Stimulated activated CD4-positive, alpha-beta T cell treated with anti-CD3 and anti-CD28 coated beads, Interleukin-2, amount 100 ng/mL, for 24 hours (primary cell): ENCODE data around the gene ZNF605.
"Not testable (repeated sequence)": the region's sequence is repeated elsewhere in the genome, so short reads cannot be mapped to it uniquely, and the experiment has no call there.

Source experiments
- DNase-seq, 2 donors: peaks; one replicate each; pipeline ENCODE4 v3.0.0-alpha.2; 2020

ZNF605 gene

DNA sequence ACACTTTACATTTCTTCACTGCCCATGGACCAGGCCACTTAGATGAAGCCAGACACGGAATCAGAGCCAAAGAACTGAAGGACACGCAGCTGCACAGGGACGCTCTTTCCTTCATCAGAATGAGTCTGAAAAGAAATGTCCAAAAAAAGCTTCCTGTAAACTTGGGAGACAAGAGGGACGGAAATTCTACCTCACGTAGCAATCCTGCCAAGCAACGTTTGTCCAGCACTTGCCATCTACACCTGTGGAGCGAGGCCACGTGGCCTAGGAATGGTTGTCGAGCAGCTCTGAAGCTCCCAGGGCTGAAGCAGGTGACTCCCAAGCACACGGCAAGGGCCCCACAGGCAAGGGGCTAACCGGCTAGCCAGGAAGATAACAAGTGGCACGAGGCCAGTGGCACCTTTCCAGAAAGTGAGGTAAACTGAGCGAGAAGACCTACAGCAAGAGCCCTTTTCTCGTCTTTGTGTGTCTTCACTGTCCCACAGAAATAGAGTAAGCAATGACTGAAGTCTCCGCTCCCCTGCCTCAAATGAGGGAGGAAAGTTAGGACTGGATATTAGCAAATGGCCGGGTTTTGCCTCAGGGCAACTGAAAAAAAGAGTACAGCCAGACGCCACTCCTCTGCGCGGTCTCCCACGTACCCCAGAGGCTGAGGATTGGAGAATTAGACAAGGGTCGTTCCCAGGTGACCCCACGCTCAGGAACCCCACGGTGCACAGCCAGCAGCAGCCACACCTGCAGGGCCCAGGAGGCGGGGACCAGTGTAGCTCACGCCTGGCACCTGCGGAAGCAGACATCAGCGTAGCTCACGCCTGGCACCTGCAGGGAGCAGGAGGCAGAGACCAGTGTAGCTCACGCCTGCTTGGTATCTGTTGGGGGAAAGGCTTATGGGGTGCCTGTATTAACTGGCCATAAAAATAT, 7.7 kb downstream of the ZNF605 start:
- DNase-seq = no peak

DNA sequence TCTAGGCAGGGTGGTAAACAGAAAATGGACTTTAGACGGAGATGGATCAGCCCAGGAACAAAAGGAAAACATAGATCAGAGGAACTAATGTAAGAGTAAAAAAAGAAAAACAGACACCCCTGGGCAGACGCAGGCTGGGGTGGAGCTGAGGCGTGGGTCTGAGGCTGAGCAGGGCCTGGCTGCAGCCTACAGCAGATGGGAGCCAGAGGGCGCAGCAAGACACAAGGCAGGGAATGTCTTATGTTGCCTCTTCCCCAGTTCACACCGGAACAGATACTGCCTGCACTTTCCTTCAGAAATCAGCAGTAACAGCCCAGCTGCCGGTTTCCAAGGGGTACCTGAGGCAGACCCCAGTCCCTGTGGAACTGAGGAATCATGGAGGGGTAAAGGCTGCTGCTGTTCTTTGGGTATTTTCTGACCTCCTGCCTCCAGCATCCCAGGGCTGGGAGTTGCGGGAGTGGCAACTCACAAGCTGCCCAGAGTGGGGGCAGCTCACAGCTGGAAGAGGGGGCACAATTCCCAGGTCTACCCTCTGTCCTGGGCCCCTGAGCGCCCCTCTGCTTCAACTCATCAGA, 9.8 kb downstream of the ZNF605 start:
- no peak for DNase-seq

DNA sequence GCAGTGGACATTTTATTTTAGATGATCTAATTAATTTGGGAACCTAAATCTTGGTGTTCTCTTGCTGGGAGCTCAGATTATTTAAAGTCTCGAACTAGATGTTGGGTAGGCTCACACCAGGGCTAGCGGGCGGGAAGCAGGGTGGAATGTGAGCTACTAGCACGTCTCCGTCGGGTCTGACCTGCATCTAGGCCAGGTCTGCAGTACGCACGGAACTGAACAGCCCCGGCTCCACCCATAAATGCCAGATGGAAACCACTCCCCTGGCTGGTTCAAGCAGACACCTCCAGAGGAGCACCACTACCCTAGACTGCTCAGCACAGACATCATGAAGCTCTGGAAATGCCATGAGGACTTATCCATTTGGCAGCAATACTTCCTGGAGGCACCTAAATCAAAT, 10.3 kb downstream of the ZNF605 start:
- DNase-seq = no peak

DNA sequence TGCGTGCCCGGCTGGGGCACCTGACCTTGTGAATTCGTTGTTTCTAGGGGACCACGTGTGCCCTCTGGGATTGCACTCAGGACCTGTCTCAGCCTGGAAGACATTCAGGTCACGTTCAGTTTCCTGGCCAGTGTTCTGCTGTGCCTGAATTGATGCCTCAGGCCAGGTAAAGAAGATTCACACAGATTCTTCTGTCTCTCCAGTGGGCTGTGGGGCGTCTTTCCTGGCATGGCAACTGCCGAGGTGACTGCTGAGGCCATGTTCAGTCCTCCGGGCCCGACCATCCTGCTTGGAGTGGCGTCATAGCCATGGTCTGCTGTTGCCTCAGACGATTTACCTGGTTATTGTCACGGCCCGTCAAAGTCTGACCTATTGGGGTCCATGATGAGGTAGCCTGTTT, 13.5 kb downstream of the ZNF605 start:
- no peak for DNase-seq

DNA sequence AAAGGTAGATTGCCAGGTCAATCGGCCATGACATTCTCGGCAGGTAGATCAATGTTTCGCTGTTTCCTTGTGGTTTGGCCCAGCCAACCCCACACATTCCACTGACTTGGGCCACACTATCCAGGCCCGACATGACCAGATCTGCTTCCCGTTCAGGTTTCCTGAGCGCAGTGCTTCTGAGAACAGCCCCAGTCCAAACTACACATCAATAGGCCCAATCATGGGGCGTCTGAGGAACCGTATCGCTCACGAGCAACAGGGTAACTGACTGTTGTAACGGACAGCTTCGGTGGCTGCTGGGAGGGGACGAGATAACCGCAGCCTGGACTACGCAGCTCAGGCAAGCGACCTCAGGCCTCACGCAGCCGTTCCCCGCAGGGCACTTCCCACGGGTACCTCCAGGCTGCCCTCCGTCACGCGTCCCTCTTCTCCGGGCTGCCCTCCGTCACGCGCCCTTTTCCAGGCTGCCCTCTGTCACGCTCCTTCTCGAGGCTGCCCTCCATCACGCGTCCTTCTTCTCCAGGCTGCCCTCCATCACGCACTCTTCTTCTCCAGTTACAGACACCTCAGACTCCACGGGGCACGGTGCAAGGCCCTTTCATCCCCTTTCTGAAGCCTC, 14.7 kb downstream of the ZNF605 start:
- DNase-seq = no peak

DNA sequence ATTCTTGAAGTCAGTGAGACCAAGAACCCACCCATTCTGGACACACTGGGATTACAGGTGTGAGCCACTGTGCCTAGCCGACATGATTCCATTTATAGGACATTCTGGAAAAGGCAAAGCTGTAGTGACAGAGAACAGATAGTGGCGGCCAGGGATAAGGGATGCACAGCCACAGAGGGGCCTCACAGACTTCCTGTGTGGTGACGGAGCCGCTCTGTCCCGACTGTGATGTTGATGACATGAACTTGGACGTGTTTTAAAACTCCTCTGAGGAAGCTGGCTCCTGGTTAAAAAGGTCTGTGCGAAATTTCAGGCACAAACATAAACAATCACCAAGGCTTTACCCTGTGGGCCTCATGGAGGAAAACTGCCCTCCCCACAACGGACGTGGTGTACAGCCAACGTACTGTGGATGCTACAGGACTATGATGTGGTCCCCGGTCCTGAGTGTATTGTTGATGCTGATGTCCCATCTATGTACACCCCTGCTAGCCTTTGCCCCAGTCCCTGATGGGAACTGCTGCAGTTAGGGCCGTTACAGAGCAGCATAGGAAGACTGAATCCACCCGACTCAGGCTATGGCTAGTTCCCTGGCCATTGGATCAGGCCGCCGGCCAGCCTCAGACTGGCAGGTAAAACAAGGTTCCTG, 15.9 kb downstream of the ZNF605 start:
- DNase-seq = no peak

DNA sequence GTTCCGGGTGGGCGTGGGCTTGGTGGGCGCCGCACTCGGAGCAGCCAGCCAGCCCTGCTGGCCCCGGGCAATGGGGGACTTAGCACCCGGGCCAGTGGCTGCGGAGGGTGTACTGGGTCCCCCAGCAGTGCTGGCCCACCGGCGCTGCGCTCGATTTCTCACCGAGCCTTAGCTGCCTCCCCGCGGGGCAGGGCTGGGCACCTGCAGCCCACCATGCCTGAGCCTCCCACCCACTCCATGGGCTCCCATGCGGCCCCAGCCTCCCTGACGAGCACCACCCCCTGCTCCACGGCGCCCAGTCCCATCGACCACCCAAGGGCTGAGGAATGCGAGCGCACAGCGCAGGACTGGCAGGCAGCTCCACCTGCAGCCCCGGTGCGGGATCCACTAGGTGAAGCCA, 17.3 kb downstream of the ZNF605 start:
- DNase-seq = not testable (repeated sequence)

DNA sequence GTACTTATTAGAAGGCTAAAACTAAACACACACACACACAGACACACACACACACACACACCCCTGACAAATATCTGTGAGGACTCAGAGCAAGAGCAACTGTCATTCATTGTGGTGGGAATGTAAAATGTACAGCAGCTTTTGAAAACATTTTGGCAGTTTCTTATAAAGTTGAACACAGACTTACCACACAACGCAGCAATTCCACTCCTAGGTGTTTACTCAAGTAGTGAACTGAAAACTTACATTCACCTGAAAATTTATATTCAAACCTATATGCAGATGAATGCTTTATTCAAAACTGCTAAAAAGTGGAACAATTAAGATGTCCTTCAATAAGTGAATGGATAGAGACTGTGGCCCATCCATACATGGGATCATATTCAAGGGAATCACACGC, 18.6 kb downstream of the ZNF605 start:
- DNase-seq = no peak

DNA sequence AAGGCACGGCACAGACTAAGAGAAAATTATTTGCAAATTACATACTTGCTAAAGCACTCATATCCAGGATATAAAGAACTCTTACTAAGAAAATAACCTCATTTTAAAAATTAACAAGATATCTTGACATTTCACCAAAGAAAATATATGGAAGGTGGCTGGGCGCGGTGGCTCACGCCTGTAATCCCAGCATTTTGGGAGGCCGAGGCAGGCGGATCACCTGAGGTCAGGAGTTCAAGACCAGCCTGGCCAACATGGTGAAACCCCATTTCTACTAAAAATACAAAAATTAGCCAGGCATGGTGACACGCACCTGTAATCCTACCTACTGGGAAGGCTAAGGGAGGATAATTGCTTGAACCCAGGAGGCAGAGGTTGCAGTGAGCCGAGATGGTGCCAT, 19.2 kb downstream of the ZNF605 start:
- not testable (repeated sequence) for DNase-seq

DNA sequence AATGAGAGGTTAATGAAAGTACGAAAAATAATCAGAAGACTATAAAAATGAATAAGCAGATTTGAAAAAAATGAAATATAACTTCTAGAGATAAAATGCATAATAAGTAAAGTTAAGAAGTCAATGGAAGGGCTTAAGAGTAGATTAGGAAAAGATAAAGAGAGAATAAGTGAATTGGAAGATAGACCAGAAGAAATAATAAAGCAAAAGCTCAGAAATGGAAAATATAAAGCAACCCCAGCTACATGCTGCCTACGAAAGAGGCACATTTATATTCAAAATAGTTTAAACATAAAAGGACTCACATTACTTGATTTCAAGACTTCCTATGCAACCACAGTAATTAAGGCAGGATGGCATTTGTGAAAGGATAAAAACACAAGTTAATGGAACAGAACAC, 19.9 kb downstream of the ZNF605 start:
- no peak for DNase-seq

DNA sequence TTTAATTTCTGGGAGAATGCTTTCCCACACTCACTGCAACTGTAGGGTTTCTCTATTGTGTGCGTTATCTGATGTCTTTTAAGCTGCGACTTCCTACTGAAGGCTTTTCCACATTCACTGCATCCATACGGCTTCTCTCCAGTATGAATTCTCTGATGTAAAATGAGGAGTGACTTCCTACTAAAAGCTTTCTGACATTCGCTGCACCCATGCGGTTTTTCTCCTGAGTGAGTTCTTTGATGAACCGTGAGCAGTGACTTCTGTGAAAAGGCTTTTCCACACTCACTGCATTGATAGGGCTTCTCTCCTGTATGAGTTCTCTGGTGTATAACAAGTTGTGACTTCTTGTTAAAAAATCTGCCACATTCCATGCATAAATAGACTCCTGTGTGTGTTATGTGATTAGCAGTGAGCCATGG, 29.7 kb downstream of the ZNF605 start:
- no peak for DNase-seq

DNA sequence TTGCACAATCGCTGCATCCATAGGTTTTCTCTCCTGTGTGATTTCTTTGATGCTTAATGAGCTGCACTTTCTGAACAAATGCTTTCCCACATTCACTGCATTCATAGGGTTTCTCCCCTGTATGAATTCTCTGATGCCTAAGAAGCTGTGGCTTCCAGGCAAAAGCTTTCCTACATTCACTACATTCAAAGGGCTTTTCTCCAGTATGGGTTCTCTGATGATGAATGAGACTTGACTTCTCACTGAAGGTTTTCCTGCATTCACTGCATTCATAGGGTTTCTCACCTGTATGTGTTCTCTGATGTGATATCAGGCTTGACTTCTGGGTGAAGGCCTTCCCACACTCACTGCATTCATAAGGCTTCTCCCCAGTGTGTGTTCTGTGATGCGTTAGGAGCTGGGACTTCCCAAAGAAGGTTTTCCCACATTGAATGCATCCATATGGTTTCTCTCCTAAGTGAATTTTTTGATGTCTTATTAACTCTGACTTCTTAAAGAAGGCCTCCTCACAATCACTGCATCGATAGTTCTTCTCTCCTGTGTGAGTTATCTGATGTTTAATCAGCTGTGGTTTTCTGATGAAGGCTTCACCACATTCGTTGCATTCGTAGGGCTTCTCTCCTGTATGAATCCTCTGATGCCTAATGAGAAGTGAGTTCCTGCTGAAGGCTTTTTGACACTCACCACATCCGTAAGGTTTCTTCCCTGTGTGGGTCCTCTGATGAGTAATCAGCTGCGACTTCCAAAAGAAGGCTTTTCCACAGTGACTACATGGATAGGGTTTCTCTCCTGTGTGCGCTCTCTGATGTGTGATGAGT, 30.3 kb downstream of the ZNF605 start:
- no peak for DNase-seq

DNA sequence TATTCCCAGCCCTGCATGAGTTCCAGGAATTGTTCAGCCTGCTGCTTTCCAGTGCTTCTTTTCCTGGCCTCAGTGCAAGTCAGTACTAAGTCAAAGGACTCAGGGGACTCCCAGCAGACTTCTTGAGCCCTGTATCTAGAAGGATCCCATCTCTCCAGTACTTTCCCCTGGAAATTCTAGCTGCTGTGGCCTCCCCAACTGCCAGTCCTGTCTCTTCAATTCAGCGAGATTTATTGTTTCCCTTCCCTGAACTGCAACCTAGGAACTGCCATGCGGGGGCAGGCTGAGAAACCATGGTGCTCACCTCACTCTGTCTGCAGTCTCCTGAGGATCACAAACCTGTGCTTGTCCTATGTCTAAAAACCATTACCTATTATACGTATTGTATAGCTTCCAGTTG, 31.8 kb downstream of the ZNF605 start:
- DNase-seq = no peak

DNA sequence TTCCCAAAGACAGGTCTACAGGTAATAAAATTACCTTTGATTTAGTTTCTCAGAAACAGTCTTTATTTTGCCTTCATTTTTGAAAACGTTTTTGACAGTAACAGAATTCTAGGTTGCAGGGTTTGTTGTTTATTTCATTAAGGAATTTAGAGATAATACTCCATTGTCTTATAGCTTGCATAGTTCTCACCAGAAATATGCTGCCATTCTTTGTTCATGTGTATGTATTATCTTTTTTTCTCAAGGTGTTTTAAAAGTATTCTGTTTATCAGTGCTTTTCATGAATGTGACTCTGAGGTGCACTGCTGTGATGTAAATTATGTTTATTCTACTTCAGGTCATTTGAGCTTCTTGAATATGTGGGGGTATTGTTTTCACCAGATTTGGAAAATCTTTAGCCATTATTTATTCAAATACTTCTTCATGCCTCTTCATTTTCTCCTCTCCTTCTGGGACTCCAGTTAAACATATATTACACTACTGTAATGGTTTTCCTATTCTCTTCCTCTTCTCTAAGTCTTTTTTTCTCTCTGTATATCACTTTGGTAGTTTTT, 32.7 kb downstream of the ZNF605 start:
- no peak for DNase-seq

DNA sequence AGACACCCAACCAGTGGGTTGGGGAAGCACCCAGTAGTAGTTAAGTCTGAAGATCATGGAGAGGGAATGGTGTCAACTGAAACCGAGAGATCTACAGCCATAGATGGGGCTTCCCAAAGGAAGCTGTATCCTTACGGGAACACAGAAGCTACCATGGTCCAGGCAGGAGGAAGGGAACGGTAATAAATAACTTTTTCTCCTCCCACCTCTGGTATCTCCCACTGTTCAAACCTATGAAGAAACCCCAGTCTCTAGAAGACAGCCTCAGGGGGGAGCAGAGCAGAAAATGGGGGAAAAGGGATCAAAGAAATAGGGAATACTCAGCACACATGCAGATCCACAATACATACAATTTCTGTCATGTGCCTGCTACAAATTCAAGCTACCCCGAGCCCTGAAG, 33.4 kb downstream of the ZNF605 start:
- no peak for DNase-seq

DNA sequence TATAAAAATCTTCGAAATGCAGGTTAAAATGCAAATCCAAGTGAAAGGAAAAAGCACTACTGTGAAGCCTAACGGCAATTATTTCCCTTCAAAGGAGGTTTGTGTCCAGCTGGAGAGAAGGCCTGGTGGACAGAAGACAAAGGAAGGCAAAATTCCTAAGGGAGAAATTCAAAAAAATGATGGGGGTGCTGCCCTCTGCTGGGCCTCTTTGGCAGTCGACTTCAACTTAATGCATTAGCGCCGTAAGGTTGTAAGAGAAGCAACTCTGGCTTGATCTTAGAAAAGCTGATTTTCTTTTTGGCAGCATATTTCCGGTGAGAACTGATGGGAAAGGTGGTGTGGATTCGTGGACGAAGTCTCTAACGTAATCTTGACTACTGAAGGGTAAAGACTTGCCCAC, 34.4 kb downstream of the ZNF605 start:
- DNase-seq = no peak

DNA sequence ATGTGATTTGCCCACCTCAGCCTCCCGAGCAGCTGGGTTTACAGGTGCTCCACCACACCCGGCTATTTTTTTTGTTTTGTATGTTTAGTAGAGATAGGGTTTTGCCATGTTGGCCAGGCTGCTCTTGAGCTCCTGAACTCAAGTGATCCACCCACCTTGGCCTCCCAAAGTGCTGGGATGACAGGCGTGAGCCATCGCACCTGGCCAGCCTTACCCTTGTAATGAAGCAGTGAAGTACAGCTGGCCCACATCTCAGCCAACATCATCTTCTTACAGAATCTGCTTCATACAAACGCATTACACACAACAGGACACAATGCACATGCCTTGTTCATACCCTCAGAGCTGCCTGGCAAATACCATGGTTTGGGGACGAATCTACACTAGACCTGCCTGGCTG, 37.4 kb downstream of the ZNF605 start:
- no peak for DNase-seq

DNA sequence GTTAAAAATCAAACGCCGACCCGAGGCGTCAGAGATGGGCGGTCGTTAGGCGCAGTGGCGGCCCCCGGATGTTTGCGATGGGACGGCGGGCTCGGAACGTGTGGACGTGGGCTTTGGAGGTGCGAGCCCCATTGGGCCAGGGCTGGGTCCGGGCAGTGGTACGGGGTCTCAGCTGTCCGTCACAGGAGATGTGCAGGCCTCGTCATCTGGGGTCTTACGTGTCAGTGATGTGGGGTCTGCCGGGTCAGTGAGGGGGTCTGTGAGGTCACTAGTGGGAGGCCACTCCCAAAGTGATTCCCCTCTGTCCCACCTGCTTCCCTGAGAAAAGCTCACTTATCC, 47.1 kb downstream of the ZNF605 start:
- no peak for DNase-seq

DNA sequence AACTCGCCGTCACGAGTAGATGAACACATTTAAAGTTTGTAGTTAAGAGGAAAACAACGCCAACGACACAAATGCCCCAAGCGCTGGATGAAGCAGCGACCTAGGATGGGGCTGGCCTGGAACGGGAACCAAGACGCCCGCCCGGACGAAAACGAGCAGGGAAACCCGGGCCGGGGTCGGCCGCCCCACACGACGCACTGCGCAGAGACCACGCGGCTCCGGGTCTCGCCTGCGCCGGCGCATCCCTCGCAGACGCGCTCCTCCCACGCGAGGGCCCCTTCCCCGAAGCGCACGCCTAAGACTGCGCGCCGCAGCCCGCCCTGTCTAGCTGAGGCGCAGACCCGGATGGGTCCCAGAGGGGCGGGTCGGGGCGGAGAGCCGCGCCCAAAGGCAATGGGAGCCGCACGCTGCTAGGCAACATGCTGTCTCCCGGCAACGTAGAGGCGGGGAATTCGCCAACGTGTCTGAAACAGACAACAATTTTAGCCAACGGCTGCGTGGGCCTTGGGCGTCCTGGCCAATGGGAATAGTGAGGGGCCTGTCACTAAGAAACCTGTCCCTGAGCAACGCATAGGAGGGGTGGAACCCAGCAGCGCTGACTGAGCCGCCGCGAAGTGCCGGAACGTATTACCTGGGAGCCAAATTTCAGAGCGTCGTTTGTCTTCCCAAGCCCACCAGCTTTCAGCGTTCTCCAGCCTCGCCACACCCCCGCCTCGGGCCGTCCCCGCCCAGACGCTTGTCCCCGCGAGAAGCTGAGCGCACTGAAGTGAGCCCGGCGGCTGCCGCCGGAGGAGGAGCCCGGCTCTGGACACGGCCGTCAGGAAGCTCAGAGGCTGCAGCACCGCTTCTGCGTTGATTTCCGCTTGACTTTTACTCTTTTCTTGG, 47.7 kb downstream of the ZNF605 start:
- DNase-seq = peak; percentile 95 to 98

DNA sequence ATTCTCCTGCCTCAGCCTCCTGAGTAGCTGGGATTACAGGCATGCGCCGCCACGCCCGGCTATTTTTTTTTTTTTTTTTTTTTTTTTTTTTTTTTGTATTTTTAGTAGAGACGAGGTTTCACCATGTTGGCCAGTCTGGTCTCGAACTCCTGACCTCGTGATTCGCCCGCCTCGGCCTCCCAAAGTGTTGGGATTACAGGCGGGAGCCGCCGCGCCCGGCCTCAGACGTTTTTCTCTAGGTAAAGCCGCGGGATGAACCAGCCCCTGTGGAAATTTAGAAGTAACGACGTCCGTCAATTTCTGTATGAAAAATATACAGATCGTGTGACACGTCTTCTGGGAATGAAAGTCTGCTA, 48.3 kb downstream of the ZNF605 start:
- DNase-seq = not testable (repeated sequence)

DNA sequence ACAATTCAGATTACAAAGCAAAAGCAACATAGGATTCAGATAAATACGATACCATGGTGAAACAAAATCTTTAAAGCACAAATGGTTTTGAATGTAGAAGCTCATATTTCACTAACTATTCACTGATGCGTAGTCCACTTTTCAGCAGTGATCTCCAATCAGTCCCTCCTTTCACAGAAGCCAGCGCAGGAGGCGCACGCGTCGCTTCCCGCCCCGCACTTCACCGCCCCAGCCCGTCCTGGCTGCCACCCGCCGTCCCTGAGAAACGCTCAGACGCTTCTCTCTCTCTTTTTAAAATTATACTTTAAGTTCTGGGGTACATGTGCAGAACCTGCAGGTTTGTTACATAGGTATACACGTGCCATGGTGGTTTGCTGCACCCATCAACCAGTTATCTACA, 48.9 kb downstream of the ZNF605 start:
- DNase-seq = no peak
